ENCODE data around the gene PARL.

DNA sequence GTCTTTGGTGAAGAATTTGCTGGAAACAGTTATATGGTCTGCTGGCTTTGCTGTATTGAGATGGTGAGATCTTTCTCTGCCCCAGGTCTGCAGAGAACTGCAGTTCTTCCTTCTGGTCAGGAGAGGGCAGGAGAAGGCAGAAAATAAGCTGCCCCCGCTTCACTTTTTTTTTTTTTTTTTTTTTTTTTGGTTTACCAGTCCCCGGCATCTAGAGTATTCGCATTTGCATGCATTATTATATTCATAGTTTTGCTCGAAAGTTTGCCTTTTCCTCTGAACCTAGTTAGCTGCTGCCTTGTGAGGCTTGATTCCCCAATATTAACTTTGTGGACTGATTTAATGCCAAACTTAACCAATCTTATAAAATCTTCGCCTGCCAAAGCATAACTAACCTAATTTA lies 10.6 kb upstream of the PARL start:
- TF ChIP-seq RFX5 (IDR thresholded peaks at IDR 0.05) = no peak
- no peak for TF ChIP-seq MAZ (IDR thresholded peaks at IDR 0.05; ENCODE audit: borderline replicate concordance, low read depth, low read length)
- no peak for TF ChIP-seq NR3C1 (IDR thresholded peaks at IDR 0.05)
- TF ChIP-seq, protein P1, sequence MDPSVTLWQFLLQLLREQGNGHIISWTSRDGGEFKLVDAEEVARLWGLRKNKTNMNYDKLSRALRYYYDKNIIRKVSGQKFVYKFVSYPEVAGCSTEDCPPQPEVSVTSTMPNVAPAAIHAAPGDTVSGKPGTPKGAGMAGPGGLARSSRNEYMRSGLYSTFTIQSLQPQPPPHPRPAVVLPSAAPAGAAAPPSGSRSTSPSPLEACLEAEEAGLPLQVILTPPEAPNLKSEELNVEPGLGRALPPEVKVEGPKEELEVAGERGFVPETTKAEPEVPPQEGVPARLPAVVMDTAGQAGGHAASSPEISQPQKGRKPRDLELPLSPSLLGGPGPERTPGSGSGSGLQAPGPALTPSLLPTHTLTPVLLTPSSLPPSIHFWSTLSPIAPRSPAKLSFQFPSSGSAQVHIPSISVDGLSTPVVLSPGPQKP (IDR thresholded peaks at IDR 0.05; ENCODE audit: low read depth, low read length) = no peak
- TF ChIP-seq BHLHE40 (IDR thresholded peaks at IDR 0.05; ENCODE audit: low read depth, low read length) = no peak

Measured in A549 (cell line).